ENCODE data around the gene MAP3K14. TPM values are rescaled to one million over a fixed set of nuclear protein-coding genes. Genes with fewer than 3 reads are reported as not detected.
A peak's percentile ranks its signal among the peaks of the same experiment; 100 is the strongest.

The MAP3K14 gene
- total RNA-seq, 1 donor from 2014 or later, result 5.2 TPM

DNA sequence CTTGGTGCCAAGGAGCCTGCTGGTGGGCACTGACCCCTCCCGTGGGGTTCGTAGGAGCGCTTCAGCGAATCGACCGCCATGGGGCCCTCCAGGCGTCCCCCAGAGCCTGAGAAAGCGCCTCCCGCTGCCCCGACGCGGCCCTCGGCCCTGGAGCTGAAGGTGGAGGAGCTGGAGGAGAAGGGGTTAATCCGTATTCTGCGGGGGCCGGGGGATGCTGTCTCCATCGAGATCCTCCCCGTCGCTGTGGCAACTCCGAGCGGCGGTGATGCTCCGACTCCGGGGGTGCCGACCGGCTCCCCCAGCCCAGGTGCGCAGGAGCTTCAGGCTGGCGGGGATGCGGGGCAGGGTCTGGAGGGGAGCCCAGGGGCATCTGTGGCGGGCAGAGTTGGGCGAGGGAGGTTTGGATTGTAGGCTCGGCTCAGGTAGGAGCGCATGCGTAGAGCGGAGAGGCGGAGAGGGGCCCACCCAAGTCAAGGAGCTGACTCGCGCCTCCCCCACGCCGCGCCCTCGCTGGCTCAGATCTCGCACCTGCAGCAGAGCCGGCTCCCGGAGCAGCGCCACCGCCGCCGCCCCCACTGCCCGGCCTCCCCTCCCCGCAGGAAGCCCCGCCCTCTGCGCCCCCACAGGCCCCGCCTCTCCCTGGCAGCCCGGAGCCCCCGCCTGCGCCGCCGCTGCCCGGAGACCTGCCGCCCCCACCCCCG lies 75.3 kb downstream of the MAP3K14 start:
- H3K4me1 Mint-ChIP-seq (ENCODE audit: low read depth), result peaks cover 9% of the 10 kb centered on the region
- peaks cover 3% of the 10 kb centered on the region for H3K27me3 Mint-ChIP-seq (ENCODE audit: low read depth)
- H3K36me3 Mint-ChIP-seq (ENCODE audit: low read depth), result peaks cover 1% of the 10 kb centered on the region
- H3K27ac Mint-ChIP-seq (ENCODE audit: unreplicated experiment), result no peak overlapping the region
- H3K9me3 Mint-ChIP-seq (ENCODE audit: low read depth), result no peaks in the 10 kb centered on the region
- TF ChIP-seq, protein P1, sequence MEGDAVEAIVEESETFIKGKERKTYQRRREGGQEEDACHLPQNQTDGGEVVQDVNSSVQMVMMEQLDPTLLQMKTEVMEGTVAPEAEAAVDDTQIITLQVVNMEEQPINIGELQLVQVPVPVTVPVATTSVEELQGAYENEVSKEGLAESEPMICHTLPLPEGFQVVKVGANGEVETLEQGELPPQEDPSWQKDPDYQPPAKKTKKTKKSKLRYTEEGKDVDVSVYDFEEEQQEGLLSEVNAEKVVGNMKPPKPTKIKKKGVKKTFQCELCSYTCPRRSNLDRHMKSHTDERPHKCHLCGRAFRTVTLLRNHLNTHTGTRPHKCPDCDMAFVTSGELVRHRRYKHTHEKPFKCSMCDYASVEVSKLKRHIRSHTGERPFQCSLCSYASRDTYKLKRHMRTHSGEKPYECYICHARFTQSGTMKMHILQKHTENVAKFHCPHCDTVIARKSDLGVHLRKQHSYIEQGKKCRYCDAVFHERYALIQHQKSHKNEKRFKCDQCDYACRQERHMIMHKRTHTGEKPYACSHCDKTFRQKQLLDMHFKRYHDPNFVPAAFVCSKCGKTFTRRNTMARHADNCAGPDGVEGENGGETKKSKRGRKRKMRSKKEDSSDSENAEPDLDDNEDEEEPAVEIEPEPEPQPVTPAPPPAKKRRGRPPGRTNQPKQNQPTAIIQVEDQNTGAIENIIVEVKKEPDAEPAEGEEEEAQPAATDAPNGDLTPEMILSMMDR (IDR thresholded peaks at IDR 0.05), result no peak
- peak overlapping the region; percentile 55 for H3K4me3 Mint-ChIP-seq (ENCODE audit: unreplicated experiment)
- no peak for DNase-seq (ENCODE audit: low spot score)

DNA sequence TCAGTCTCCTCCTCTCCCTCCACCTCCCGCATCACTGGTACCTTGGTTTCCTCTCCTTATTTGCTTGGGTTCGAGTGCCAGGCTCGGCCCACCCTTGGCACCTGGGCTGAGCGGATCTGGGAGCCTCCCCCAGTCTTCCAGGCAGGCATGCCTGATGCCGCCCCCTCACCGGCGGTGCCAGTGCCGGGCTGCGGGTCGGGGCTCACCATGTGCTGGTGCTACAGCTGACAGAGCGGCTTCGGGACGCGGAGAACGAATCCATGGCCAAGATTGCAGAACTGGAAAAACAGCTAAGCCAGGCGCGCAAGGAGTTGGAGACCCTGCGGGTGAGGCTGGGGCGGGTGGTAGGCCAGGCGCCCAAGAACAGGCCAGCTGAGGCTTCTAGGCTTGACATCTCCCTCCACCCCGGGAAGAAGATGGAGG lies 75.9 kb downstream of the MAP3K14 start:
- H3K4me1 Mint-ChIP-seq (ENCODE audit: low read depth), result peaks cover 6% of the 10 kb centered on the region
- no peak overlapping the region for H3K27ac Mint-ChIP-seq (ENCODE audit: unreplicated experiment)
- H3K27me3 Mint-ChIP-seq (ENCODE audit: low read depth), result peaks cover 3% of the 10 kb centered on the region
- H3K9me3 Mint-ChIP-seq (ENCODE audit: low read depth), result no peaks in the 10 kb centered on the region
- peaks cover 1% of the 10 kb centered on the region for H3K36me3 Mint-ChIP-seq (ENCODE audit: low read depth)
- peak overlapping the region; percentile 55 for H3K4me3 Mint-ChIP-seq (ENCODE audit: unreplicated experiment)
- DNase-seq (ENCODE audit: low spot score), result no peak
- TF ChIP-seq, protein P1 (IDR thresholded peaks at IDR 0.05), result no peak

DNA sequence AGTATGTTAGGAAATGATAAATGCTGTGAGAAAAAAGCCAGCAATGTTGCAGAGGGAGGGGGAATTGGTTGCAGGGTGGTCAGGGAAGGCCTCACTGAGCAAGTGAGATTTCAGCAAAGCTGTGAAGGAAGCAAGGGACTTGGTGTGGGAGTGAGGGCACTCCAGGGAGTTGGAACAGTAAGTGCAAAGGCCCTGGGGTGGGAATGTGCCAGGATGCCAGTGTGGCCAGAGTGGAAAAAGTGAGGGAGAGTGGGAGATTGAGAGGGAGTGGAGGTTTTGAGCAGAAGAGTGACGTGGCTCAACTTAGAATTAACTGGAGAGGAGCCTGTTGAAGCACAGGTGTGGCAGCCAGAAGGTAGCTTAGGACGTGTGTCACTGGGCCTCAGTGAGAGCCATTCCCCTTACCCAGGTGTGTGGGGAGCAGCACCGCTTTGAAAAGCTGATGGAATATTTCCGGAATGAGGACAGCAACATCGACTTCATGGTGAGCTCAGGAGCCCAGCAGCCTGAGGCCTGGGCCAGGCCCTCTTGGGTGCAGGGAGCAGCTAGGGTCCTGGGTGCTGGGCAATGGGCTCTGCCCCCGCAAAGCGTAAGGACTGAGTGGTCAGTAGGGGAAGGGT lies 78.6 kb downstream of the MAP3K14 start:
- TF ChIP-seq, protein P1 (IDR thresholded peaks at IDR 0.05), result no peak
- H3K27me3 Mint-ChIP-seq (ENCODE audit: low read depth), result peaks cover 6% of the 10 kb centered on the region
- no peak overlapping the region for H3K4me3 Mint-ChIP-seq (ENCODE audit: unreplicated experiment)
- H3K4me1 Mint-ChIP-seq (ENCODE audit: low read depth), result peaks cover 6% of the 10 kb centered on the region
- no peak for DNase-seq (ENCODE audit: low spot score)
- H3K36me3 Mint-ChIP-seq (ENCODE audit: low read depth), result peaks cover 1% of the 10 kb centered on the region
- H3K9me3 Mint-ChIP-seq (ENCODE audit: low read depth), result no peaks in the 10 kb centered on the region
- peak overlapping the region; percentile 43 for H3K27ac Mint-ChIP-seq (ENCODE audit: unreplicated experiment)

DNA sequence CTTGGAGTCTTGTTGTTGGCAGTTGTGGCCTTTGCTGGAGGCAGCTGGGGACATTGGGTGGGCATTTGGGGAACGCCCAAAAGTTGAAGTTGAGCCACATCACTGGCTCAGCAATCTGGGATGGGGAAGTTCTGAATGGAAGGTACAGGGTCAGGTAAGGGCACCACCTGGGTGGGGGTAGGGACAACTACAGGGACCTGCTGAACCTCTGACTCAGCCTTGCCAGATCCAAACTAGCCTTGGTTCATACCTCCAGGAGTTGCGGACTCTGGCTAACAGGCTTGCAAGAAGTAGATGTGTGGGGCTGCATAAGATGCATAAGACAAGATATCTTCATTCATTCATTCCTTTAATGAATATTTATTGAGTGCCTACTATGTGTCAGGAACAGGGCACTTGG lies 79.1 kb downstream of the MAP3K14 start:
- H3K36me3 Mint-ChIP-seq (ENCODE audit: low read depth), result peaks cover 1% of the 10 kb centered on the region
- TF ChIP-seq, protein P1 (IDR thresholded peaks at IDR 0.05), result no peak
- H3K27ac Mint-ChIP-seq (ENCODE audit: unreplicated experiment), result no peak overlapping the region
- H3K9me3 Mint-ChIP-seq (ENCODE audit: low read depth), result no peaks in the 10 kb centered on the region
- peaks cover 6% of the 10 kb centered on the region for H3K27me3 Mint-ChIP-seq (ENCODE audit: low read depth)
- no peak for DNase-seq (ENCODE audit: low spot score)
- H3K4me3 Mint-ChIP-seq (ENCODE audit: unreplicated experiment), result no peak overlapping the region
- peaks cover 2% of the 10 kb centered on the region for H3K4me1 Mint-ChIP-seq (ENCODE audit: low read depth)

DNA sequence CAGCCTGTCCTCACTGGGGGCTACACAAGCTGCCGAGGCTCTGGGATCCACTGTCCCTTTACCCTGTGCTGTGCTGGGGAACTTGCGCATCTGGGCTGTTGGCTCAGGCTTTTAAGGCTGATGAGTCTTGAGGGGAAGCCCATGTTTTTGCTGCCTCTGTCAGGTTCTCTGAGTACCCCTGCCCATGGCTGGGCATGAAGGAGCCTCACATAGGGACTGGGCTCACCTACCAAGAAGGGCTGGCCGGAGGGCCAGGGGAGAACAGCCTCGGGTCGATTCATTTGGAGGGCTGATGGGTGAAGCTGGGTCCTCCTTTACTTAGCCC lies 80.6 kb downstream of the MAP3K14 start:
- Mint-ChIP-seq H3K9me3 (ENCODE audit: low read depth) (no peaks in the 10 kb centered on the region), H3K4me3 (ENCODE audit: unreplicated experiment) (no peak overlapping the region), H3K36me3 (ENCODE audit: low read depth) (peaks cover 1% of the 10 kb centered on the region), H3K27me3 (ENCODE audit: low read depth) (peaks cover 6% of the 10 kb centered on the region), H3K27ac (ENCODE audit: unreplicated experiment) (no peak overlapping the region), H3K4me1 (ENCODE audit: low read depth) (no peaks in the 10 kb centered on the region)
- DNase-seq (ENCODE audit: low spot score), result no peak
- TF ChIP-seq, protein P1 (IDR thresholded peaks at IDR 0.05), result no peak
